LNCAP (cell line): ENCODE results near the gene TNS3.

ENCODE experiments used
- TF ChIP-seq, protein P1 (sequence below): fragments of 450-650 bp; IDR thresholded peaks from 2 replicates; pipeline ENCODE4 v1.5.1; 2017; ENCODE audit warnings: mild to moderate bottlenecking

TNS3 gene

GRCh38 chr7:47291461-47292081 is 290.3 kb downstream of the TNS3 start:
- TF ChIP-seq, protein P1, sequence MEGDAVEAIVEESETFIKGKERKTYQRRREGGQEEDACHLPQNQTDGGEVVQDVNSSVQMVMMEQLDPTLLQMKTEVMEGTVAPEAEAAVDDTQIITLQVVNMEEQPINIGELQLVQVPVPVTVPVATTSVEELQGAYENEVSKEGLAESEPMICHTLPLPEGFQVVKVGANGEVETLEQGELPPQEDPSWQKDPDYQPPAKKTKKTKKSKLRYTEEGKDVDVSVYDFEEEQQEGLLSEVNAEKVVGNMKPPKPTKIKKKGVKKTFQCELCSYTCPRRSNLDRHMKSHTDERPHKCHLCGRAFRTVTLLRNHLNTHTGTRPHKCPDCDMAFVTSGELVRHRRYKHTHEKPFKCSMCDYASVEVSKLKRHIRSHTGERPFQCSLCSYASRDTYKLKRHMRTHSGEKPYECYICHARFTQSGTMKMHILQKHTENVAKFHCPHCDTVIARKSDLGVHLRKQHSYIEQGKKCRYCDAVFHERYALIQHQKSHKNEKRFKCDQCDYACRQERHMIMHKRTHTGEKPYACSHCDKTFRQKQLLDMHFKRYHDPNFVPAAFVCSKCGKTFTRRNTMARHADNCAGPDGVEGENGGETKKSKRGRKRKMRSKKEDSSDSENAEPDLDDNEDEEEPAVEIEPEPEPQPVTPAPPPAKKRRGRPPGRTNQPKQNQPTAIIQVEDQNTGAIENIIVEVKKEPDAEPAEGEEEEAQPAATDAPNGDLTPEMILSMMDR: no peak

DNA sequence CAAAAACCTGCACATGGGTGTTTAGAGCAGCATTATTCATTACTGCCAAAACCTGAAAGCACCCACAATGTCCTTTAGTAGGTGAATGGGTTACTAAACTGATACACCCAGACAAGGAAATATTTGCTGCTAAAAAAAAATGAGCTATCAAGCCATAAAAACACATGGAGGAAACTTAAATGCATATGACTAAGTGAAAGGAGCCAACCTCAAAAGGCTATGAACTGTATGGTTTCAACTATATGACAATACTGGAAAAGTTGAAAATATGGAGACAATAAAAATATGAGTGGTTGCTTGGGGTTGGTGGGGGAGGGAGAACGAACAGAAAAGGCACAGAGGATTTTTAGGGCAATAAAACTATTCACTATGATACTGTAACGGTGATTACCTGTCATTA is 291.0 kb downstream of the TNS3 start:
- TF ChIP-seq, protein P1: no peak

DNA sequence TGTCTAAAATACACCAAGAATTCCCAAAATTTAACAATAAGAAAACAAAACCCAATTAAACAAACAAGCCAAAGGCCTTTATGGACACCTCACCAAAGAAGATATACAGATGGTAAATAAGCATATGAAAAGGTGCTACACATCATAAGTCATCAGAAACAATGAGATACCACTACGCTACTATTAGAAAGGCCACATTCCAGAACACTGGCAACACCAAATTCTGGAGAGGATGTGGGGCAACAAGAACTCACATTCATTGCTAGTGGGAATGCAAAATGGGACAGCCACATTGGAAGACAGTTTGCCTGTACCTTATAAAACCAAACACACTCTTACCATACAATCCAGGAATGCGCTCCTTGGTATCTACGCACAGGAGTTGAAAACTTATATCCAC is 291.4 kb downstream of the TNS3 start:
- TF ChIP-seq, protein P1: no peak

GRCh38 chr7:47288060-47288459 is 293.9 kb downstream of the TNS3 start:
- TF ChIP-seq, protein P1: no peak

- TF ChIP-seq, protein P1: no peak
Measured at GRCh38 chr7:47285860-47286491, 295.9 kb downstream of the TNS3 start.

- TF ChIP-seq, protein P1: no peak
Measured at GRCh38 chr7:47284691-47285635, 296.9 kb downstream of the TNS3 start.

GRCh38 chr7:47283497-47284131 is 298.3 kb downstream of the TNS3 start:
- TF ChIP-seq, protein P1: no peak
